Measurements from ENCODE around the gene PPM1B. TPM values are rescaled to one million over a fixed set of nuclear protein-coding genes. Genes with fewer than 3 reads are reported as not detected.
"Not testable (repeated sequence)": the region's sequence is repeated elsewhere in the genome, so short reads cannot be mapped to it uniquely, and the experiment has no call there.

Gene PPM1B
- total RNA-seq, 1 experiment from 2014 or later = 49.1 TPM

GRCh38 chr2:44205169-44205568, 36.5 kb downstream of the PPM1B start:
- no peak for DNase-seq (ENCODE audit: unreplicated experiment)
- intact Hi-C loops (cut with micrococcal nuclease) = no loop called here
- Mint-ChIP-seq H3K27me3 (ENCODE audit: insufficient read depth, unreplicated experiment) (no peaks in the 10 kb centered on the region), H3K4me3 (ENCODE audit: unreplicated experiment) (no peak overlapping the region), H3K27ac (ENCODE audit: low read depth, unreplicated experiment) (no peak overlapping the region), H3K9me3 (ENCODE audit: unreplicated experiment) (peaks cover under 1% of the 10 kb centered on the region), H3K4me1 (ENCODE audit: insufficient read depth, unreplicated experiment) (peaks cover 5% of the 10 kb centered on the region), H3K36me3 (ENCODE audit: insufficient read depth, unreplicated experiment) (peaks cover 50% of the 10 kb centered on the region)
- ChIA-PET POLR2A (no interaction called here), CTCF (no interaction called here)
- BruUV-seq (replicated peaks) = no TSS peak
- no peak for TF ChIP-seq CTCF (IDR thresholded peaks at IDR 0.05; ENCODE audit: unreplicated experiment)

- Mint-ChIP-seq H3K4me1 (ENCODE audit: insufficient read depth, unreplicated experiment) (peaks cover 2% of the 10 kb centered on the region), H3K9me3 (ENCODE audit: unreplicated experiment) (peaks cover 8% of the 10 kb centered on the region), H3K4me3 (ENCODE audit: unreplicated experiment) (no peak overlapping the region), H3K36me3 (ENCODE audit: insufficient read depth, unreplicated experiment) (peaks cover 54% of the 10 kb centered on the region), H3K27ac (ENCODE audit: low read depth, unreplicated experiment) (no peak overlapping the region), H3K27me3 (ENCODE audit: insufficient read depth, unreplicated experiment) (no peaks in the 10 kb centered on the region)
- intact Hi-C loops (cut with micrococcal nuclease) = no loop called here
- CTCF ChIA-PET = no interaction called here
- POLR2A ChIA-PET = no interaction called here
- no peak for TF ChIP-seq CTCF (IDR thresholded peaks at IDR 0.05; ENCODE audit: unreplicated experiment)
- no peak for DNase-seq (ENCODE audit: unreplicated experiment)
- no TSS peak for BruUV-seq (replicated peaks)
These were observed 38.4 kb downstream of the PPM1B start for GRCh38 chr2:44207102-44207501.

GRCh38 chr2:44207648-44208047, 39.0 kb downstream of the PPM1B start:
- CTCF ChIA-PET = interaction anchor here (0.7 kb wide), 2 partner anchors 10 to 63 kb away, joined by 3 to 4 read pairs; no protein-coding TSS in a partner anchor
- DNase-seq (ENCODE audit: unreplicated experiment); POLR2A ChIA-PET; H3K27me3 Mint-ChIP-seq (ENCODE audit: insufficient read depth, unreplicated experiment); BruUV-seq (replicated peaks); H3K9me3 Mint-ChIP-seq (ENCODE audit: unreplicated experiment); intact Hi-C loops (cut with micrococcal nuclease); H3K4me3 Mint-ChIP-seq (ENCODE audit: unreplicated experiment); H3K27ac Mint-ChIP-seq (ENCODE audit: low read depth, unreplicated experiment); H3K4me1 Mint-ChIP-seq (ENCODE audit: insufficient read depth, unreplicated experiment): not testable (repeated sequence)
- H3K36me3 Mint-ChIP-seq (ENCODE audit: insufficient read depth, unreplicated experiment) = peaks cover 54% of the 10 kb centered on the region

- peaks cover 8% of the 10 kb centered on the region for H3K9me3 Mint-ChIP-seq (ENCODE audit: unreplicated experiment)
- H3K27me3 Mint-ChIP-seq (ENCODE audit: insufficient read depth, unreplicated experiment) = no peaks in the 10 kb centered on the region
- POLR2A ChIA-PET = interaction anchor here (0.9 kb wide), 1 partner anchor 14 kb away, joined by 5 read pairs; no protein-coding TSS in a partner anchor
- no peak for TF ChIP-seq CTCF (IDR thresholded peaks at IDR 0.05; ENCODE audit: unreplicated experiment)
- no peak overlapping the region for H3K4me3 Mint-ChIP-seq (ENCODE audit: unreplicated experiment)
- DNase-seq (ENCODE audit: unreplicated experiment) = no peak
- intact Hi-C loops (cut with micrococcal nuclease) = no loop called here
- CTCF ChIA-PET = interaction anchor here (0.9 kb wide), 1 partner anchor 28 kb away, joined by 4 read pairs; no protein-coding TSS in a partner anchor
- no peak overlapping the region for H3K27ac Mint-ChIP-seq (ENCODE audit: low read depth, unreplicated experiment)
- peaks cover 5% of the 10 kb centered on the region for H3K4me1 Mint-ChIP-seq (ENCODE audit: insufficient read depth, unreplicated experiment)
- peaks cover 39% of the 10 kb centered on the region for H3K36me3 Mint-ChIP-seq (ENCODE audit: insufficient read depth, unreplicated experiment)
- no TSS peak for BruUV-seq (replicated peaks)
These were observed 41.7 kb downstream of the PPM1B start for GRCh38 chr2:44210362-44210761.

GRCh38 chr2:44211183-44211582, 42.5 kb downstream of the PPM1B start:
- H3K4me3 Mint-ChIP-seq (ENCODE audit: unreplicated experiment) = no peak overlapping the region
- CTCF ChIA-PET = interaction anchor here (0.9 kb wide), 1 partner anchor 27 kb away, joined by 4 read pairs; no protein-coding TSS in a partner anchor

More at GRCh38 chr2:44211183-44211582, 42.5 kb downstream of the PPM1B start:
- no peak for DNase-seq (ENCODE audit: unreplicated experiment)
- intact Hi-C loops (cut with micrococcal nuclease) = no loop called here
- POLR2A ChIA-PET = interaction anchor here (1.3 kb wide), 1 partner anchor 8 kb away, joined by 3 read pairs; no protein-coding TSS in a partner anchor
- Mint-ChIP-seq H3K9me3 (ENCODE audit: unreplicated experiment) (peaks cover 8% of the 10 kb centered on the region), H3K36me3 (ENCODE audit: insufficient read depth, unreplicated experiment) (peaks cover 39% of the 10 kb centered on the region), H3K4me1 (ENCODE audit: insufficient read depth, unreplicated experiment) (peaks cover 5% of the 10 kb centered on the region), H3K27me3 (ENCODE audit: insufficient read depth, unreplicated experiment) (no peaks in the 10 kb centered on the region), H3K27ac (ENCODE audit: low read depth, unreplicated experiment) (no peak overlapping the region)
- no TSS peak for BruUV-seq (replicated peaks)
- no peak for TF ChIP-seq CTCF (IDR thresholded peaks at IDR 0.05; ENCODE audit: unreplicated experiment)

Measured in MCF 10A (cell line).